ENCODE data around the gene PRRC2A.
A peak's percentile ranks its signal among the peaks of the same experiment; 100 is the strongest.

The PRRC2A gene

DNA sequence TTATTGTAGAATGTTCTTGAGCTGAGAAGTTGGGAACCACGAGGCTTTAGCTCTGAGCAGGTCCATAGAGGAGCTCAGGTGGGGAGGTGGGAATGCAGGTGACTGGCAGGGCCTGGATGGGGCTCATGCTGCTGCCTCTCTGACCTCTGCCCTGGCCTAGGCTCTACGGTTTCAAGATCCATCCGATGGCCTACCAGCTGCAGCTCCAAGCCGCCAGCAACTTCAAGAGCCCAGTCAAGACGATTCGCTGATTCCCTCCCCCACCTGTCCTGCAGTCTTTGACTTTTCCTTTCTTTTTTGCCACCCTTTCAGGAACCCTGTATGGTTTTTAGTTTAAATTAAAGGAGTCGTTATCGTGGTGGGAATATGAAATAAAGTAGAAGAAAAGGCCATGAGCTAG lies 49.2 kb downstream of the PRRC2A start, which contains the start of gene LY6G5B:
Gene LY6G5B (plus strand): TSS at position 301 of the 400 bp plus-strand sequence. CDS start 975 bp downstream, outside the sequence.
- no peak for DNase-seq

DNA sequence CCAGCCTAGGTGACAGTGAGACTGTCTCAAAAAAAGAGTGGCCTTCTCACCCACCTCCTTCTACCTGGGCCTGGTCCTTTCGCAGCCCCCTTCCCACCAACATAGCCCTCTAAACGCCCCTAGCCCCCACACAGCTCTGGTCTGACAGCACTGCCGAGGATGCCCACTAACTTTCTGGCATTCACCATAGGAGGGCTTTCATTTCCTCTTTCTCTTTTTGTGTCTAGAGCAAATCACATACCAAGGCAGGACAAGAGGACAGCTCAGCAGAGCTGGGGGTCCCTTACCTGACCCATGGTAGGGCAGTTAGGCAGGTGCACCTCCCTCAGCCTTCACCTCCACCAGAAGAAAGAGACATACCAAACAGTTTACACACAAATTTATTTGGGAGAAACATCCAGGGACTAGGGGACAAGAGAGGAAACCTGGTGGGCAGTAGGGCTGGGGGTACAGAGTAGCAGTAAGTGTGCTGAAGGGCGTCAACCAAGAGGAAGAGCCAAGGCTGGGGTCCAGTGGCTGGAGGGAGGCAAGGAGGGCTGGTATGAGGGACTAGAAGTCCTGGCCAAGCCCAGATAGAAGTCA lies 55.9 kb downstream of the PRRC2A start:
- DNase-seq: no peak

DNA sequence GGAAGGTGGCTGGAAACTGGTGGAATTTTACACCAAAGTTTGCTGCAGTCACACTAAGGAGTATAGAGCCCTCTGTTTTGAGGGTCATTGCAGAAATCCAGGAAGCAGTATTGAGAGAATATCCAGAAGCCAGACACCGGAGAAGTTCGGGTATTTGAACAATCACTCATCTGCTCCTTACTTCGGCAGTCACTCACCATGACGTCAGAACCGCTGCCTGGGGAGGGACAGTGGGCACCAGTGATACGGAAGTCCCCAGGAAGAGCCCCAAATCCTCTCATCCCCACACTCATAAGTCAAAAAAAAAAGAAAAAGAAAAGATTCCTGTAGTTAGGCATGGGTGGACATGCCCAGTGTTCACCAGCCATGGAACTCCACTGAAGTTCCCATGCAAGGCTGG lies 56.4 kb downstream of the PRRC2A start:
- no peak for DNase-seq

DNA sequence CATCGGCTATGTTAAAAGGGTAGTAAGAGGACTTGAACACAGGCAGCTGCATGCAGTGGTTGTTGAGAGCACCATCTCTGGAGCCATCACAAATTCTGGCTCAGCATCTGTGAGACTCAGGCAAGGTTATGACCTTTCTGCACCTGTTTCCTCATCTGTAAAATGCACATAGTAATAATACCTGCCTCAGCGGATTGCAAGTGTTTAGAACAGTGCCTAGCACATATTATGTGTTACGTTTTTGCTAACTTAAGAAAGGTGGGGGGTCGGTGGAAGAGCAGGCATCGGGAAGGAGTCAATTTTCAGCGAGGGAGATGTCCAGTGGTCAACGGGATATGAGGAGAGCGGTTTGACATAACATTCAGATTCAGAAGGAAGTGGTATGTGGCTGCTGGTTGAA lies 57.4 kb downstream of the PRRC2A start:
- no peak for DNase-seq

DNA sequence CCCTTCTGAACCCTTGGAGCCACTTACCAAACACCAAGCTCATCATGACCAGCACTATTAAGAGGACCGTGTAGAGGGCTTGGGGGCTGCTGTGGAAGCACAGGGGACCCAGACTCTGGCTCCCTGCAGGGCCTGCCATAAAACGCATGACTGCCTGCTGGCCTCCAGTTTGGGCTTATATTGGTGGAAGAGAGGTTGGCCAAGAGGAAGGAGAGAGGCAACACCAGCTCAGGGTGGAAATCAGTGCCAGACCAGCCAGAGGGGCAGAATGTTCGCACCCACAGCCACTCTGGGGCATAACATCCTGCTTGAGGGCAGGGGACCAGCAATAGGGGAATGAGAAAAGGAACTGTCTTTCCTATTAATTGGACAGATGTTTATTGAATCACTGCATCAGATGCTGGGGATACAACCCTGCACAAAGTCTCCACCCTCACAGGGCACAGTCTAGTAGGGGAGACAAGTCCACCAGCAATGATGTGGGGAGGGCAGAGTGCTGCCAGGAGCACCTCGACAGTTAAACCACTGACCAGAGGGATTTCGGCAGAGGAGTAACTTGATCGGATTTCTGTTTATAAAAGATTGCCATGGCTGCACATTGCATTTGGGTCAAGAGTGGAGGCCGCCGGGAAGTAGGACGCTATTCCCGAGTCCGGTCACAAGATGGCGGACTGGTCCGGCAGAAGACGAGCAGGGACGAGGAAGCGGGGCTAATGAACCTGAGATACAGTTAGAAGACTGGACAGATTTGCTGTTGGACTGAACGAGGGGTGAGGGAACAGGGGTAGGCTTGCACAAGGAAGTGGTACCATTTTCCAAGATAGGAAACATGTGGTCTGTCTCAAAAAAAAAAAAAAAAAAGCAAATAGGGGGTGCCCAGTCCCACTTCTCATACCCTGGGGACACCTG lies 60.0 kb downstream of the PRRC2A start, which contains the start of gene LY6G5C:
Gene LY6G5C (minus strand): TSS at position 842 of the 909 bp plus-strand sequence. CDS start 694 bp downstream, at position 148.
- peak; percentile 70 to 80 for DNase-seq

DNA sequence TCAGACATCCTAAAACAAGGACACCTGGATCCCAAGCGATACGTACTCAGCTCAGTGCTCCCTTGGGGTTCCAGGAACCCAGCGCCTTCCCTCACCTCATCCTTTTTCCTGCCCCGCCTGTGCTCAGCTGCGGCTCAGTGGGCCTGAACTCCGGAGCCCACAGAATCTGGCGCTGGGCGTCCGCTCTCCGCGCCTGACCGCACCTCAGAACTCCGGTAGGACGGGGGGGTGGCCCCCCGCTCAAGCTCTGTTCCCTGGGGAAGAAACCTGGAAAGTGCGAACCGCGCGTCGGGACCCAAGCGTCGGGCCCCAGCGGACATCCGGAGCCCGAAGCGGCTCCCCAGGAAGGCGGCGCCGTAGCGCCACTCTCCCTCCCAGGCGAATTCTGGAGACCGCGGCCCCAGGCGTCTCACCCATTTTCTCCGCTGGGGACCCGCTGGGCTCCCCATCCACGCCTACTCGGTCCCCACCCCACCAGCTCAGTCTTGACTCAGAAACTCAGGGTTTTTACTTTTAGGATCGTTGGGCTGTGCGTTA lies 60.7 kb downstream of the PRRC2A start:
- peak; percentile 57 to 66 for DNase-seq

DNA sequence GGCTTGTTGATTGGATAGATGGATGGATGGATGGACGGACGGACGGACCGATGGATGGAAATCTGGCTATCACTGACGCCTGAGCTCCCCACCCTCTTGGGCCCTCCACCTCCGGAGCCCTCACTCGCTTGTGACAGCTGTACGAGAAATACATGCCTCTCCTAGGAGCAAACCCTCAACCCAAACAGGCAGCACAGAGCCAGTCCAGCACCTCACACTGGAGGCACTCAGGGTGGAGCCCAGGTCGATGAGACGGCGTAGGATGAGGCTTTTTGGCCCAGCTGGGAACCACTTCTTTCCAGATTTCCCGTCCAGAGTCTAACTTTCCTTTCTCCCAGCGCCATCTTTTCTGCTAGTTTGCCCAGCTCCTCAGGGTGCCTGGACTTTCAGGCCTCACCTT lies 63.1 kb downstream of the PRRC2A start:
- no peak for DNase-seq

DNA sequence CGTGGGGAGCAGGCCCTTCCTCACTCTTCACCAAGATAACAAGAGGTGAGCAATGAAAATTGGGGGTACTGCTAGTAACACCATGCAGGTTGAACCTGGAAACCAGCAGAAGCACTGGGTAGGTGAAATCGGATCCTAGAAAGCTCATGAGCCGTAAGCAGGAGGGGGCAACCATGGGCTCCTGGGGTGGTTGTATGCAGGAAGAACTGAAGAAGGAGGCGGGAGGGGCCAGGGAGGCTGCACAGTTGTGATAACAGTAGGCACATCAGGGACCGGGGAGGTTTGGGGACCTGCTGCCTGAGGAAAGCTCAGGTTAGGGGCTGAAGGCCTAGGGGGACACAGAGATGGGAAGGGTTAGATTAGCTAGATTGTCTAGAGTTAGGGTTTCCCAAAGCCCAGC lies 66.0 kb downstream of the PRRC2A start:
- no peak for DNase-seq

DNA sequence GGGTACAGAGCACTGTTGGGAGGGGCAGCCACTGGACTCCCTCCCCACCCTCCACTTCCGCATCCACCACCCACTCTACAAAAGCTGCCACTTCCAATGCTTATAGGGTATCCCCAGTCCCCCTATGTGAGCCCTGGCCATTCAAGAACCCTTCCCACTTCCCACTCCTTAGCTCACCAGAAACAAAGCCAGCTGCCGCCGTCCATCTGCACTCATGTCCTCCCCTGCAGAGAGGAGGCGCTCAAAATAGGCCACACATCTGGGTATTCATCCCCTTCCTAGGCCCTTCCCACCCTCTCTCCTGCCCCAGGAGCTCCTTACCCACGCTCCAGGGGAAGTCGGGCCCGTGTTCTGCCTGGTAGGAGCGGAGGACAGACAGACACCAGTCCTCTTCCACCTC lies 66.8 kb downstream of the PRRC2A start:
- DNase-seq: no peak

Data from activated CD4-positive, alpha-beta T cell treated with anti-CD3 and anti-CD28 coated beads, Interleukin-2, amount 50 U/mL, for 48 hours (primary cell).